HEK293T (cell line): Measurements from ENCODE around the gene MARCHF9.

Experiments used
- BHLHE40 ChIP-seq: fragments of 450-650 bp; IDR thresholded peaks from 2 replicates; pipeline ENCODE4 v1.6.1; 2016; ENCODE audit warnings: mild to moderate bottlenecking, moderate library complexity, borderline replicate concordance
- FOXM1 ChIP-seq: fragments of 450-650 bp; IDR thresholded peaks from 2 replicates; pipeline ENCODE4 v1.6.1; 2017; ENCODE audit warnings: mild to moderate bottlenecking, borderline replicate concordance
- L3MBTL2 ChIP-seq: fragments of 450-650 bp; conservative IDR thresholded peaks from 2 replicates; pipeline ENCODE4 v1.6.1; 2016; ENCODE audit warnings: mild to moderate bottlenecking
- SP1 ChIP-seq: fragments of 450-650 bp; IDR thresholded peaks from 2 replicates; pipeline ENCODE4 v1.6.1; 2017
- TARDBP ChIP-seq: fragments of 450-650 bp; IDR thresholded peaks from 2 replicates; pipeline ENCODE4 v1.6.1; 2016

GRCh38 chr12:57754411-57755193 is at the start of gene MARCHF9:
- no peak for TF ChIP-seq TARDBP
- no peak for TF ChIP-seq BHLHE40
- TF ChIP-seq SP1 = no peak
- TF ChIP-seq FOXM1 = no peak
- no peak for TF ChIP-seq L3MBTL2
